ENCODE measurements around the gene DTYMK. TPM values are rescaled to one million over a fixed set of nuclear protein-coding genes. Genes with fewer than 3 reads are reported as not detected.

The DTYMK gene
- total and polyA plus RNA-seq, 2 donors (not counting 1 experiment from before 2014, with no cell fraction given): 19.5 to 26.3 TPM

DNA sequence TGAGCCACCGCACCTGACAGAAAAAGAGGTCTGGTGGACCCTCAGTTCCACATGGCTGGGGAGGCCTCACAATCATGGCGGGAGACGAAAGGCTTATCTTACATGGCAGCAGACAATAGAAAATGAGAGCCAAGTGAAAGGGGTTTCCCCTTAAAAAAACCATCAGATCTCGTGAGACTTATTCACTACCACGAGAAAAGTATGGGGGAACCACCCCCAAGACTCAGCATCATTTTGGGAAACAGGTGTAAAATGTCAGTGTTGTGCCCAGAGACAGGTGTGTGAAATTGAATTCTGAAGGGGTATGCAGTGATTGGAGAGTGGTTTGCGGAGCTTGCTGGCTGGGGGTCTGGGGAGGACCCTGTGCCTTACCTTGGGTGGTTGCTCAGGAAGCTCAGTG lies 43.3 kb upstream of the DTYMK start:
- Histone ChIP-seq H3K27ac (ENCODE audit: low read length in 2 of 2) (no peak overlapping the region), H3K4me1 (ENCODE audit: control insufficient read depth in 2 of 2, insufficient read depth in 2 of 2, low read length in 2 of 2) (peaks cover 4 to 21% of the 10 kb centered on the region in 2 donors), H4K20me1 (ENCODE audit: control insufficient read depth, insufficient read depth, low read length, poor library complexity, severe bottlenecking) (no peaks in the 10 kb centered on the region), H3K9ac (ENCODE audit: low read length) (no peak overlapping the region), H3K4me3 (ENCODE audit: control extremely low read depth in 1 of 5, extremely low read depth in 1 of 5, insufficient read depth in 1 of 5, low read depth in 2 of 5, low read length in 4 of 5) (no peak overlapping the region), H3K27me3 (replicated peaks in 1 of 4; ENCODE audit: control extremely low read depth in 1 of 4, control insufficient read depth in 3 of 4, insufficient read depth in 4 of 4, low read length in 3 of 4) (no peaks in the 10 kb centered on the region), H2AFZ (ENCODE audit: insufficient read depth, low read depth, low read length, poor library complexity, severe bottlenecking) (no peak overlapping the region), H3K9me3 (ENCODE audit: control extremely low read depth in 1 of 3, control insufficient read depth in 2 of 3, insufficient read depth in 1 of 3, low read length in 2 of 3) (peaks cover 0 to under 1% (median 0%) of the 10 kb centered on the region in 3 donors), H3K36me3 (replicated peaks in 1 of 2; ENCODE audit: control extremely low read depth in 1 of 2, control insufficient read depth in 1 of 2, extremely low read depth in 1 of 2, insufficient read depth in 2 of 2, low read length in 1 of 2) (peaks cover 0 to 2% of the 10 kb centered on the region in 2 experiments), H3K4me2 (replicated peaks; ENCODE audit: low read depth, low read length, poor library complexity, severe bottlenecking) (no peak overlapping the region), H3K79me2 (ENCODE audit: control insufficient read depth, insufficient read depth, low read length) (no peaks in the 10 kb centered on the region)
- no peak for TF ChIP-seq EZH2 (IDR thresholded peaks at IDR 0.05; ENCODE audit: borderline replicate concordance, insufficient read depth, low read depth, low read length, poor library complexity, severe bottlenecking)
- TF ChIP-seq, protein P1, sequence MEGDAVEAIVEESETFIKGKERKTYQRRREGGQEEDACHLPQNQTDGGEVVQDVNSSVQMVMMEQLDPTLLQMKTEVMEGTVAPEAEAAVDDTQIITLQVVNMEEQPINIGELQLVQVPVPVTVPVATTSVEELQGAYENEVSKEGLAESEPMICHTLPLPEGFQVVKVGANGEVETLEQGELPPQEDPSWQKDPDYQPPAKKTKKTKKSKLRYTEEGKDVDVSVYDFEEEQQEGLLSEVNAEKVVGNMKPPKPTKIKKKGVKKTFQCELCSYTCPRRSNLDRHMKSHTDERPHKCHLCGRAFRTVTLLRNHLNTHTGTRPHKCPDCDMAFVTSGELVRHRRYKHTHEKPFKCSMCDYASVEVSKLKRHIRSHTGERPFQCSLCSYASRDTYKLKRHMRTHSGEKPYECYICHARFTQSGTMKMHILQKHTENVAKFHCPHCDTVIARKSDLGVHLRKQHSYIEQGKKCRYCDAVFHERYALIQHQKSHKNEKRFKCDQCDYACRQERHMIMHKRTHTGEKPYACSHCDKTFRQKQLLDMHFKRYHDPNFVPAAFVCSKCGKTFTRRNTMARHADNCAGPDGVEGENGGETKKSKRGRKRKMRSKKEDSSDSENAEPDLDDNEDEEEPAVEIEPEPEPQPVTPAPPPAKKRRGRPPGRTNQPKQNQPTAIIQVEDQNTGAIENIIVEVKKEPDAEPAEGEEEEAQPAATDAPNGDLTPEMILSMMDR (IDR thresholded peaks at IDR 0.05): no peak
- CTCF ChIA-PET: interaction anchor here (5.8 kb wide), 1 partner anchor 27 kb away, joined by 41 read pairs; the partner anchor contains the start of gene ING5
- Mint-ChIP-seq H3K4me3 (no peak overlapping the region), H3K9me3 (ENCODE audit: insufficient read depth) (no peaks in the 10 kb centered on the region), H3K27ac (peak overlapping the region; percentile 26), H3K4me1 (peaks cover 29% of the 10 kb centered on the region), H3K27me3 (no peaks in the 10 kb centered on the region)
- ATAC-seq (ENCODE audit: low read depth) (no peak), DNase-seq (peak; percentile 43)
- 38% methylated on average over 3 of the region's 6 CpGs for WGBS (ENCODE audit: insufficient coverage)
- intact Hi-C loops (cut with micrococcal nuclease): no loop called here
- POLR2A ChIA-PET: no interaction called here

DNA sequence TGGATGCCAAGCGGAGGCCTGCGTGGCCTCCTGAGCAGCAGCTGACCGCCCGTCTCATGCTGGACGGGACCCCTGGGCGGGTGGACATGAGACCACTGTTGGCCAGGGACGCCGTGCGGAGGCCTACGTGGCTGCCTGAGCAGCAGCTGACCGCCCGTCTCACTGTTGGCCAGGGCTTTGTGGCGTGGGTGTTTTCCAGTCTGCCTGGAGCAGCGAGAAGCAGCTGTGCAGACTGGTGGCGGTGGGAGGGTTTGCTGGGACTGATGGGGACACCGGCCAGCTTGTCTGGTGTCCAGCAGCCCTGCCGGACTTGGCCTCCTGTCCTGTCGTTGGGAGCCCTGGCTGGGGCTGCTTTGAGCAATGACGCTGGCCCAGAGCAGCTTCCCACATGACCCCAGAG lies 42.0 kb upstream of the DTYMK start:
- Histone ChIP-seq H3K4me2 (replicated peaks; ENCODE audit: low read depth, low read length, poor library complexity, severe bottlenecking) (no peak overlapping the region), H3K9ac (ENCODE audit: low read length) (no peak overlapping the region), H3K9me3 (ENCODE audit: control extremely low read depth in 1 of 3, control insufficient read depth in 2 of 3, insufficient read depth in 1 of 3, low read length in 2 of 3) (peaks cover 0 to 5% (median 0%) of the 10 kb centered on the region in 3 donors), H3K27ac (ENCODE audit: low read length in 2 of 2) (no peak overlapping the region), H3K79me2 (ENCODE audit: control insufficient read depth, insufficient read depth, low read length) (no peaks in the 10 kb centered on the region), H3K4me3 (ENCODE audit: control extremely low read depth in 1 of 5, extremely low read depth in 1 of 5, insufficient read depth in 1 of 5, low read depth in 2 of 5, low read length in 4 of 5) (no peak overlapping the region), H3K4me1 (ENCODE audit: control insufficient read depth in 2 of 2, insufficient read depth in 2 of 2, low read length in 2 of 2) (peaks cover 0 to 15% of the 10 kb centered on the region in 2 donors), H3K27me3 (replicated peaks in 1 of 4; ENCODE audit: control extremely low read depth in 1 of 4, control insufficient read depth in 3 of 4, insufficient read depth in 4 of 4, low read length in 3 of 4) (no peaks in the 10 kb centered on the region), H3K36me3 (replicated peaks in 1 of 2; ENCODE audit: control extremely low read depth in 1 of 2, control insufficient read depth in 1 of 2, extremely low read depth in 1 of 2, insufficient read depth in 2 of 2, low read length in 1 of 2) (peaks cover 2 to 7% of the 10 kb centered on the region in 2 experiments), H2AFZ (ENCODE audit: insufficient read depth, low read depth, low read length, poor library complexity, severe bottlenecking) (no peak overlapping the region), H4K20me1 (ENCODE audit: control insufficient read depth, insufficient read depth, low read length, poor library complexity, severe bottlenecking) (no peaks in the 10 kb centered on the region)
- 94% methylated on average over 13 of the region's 19 CpGs for WGBS (ENCODE audit: insufficient coverage)
- TF ChIP-seq, protein P1 (IDR thresholded peaks at IDR 0.05): no peak
- no peak for TF ChIP-seq EZH2 (IDR thresholded peaks at IDR 0.05; ENCODE audit: borderline replicate concordance, insufficient read depth, low read depth, low read length, poor library complexity, severe bottlenecking)
- no peaks in the 10 kb centered on the region for H3K9me3 Mint-ChIP-seq (ENCODE audit: insufficient read depth)
- CTCF ChIA-PET: interaction anchor here (1.1 to 1.4 kb wide), 2 partner anchors 14 to 27 kb away, joined by 3 read pairs; partner anchors contain the start of gene ING5
- H3K27ac Mint-ChIP-seq: no peak overlapping the region
- DNase-seq (no peak), ATAC-seq (ENCODE audit: low read depth) (no peak)
- intact Hi-C loops (cut with micrococcal nuclease): no loop called here
- H3K27me3 Mint-ChIP-seq: no peaks in the 10 kb centered on the region
- POLR2A ChIA-PET: no interaction called here
- no peak overlapping the region for H3K4me3 Mint-ChIP-seq
- peaks cover 29% of the 10 kb centered on the region for H3K4me1 Mint-ChIP-seq
